Loucy (cell line): Measurements from ENCODE around the gene INTS6.

Experiments used
- H2AFZ ChIP-seq: fragments of 200-600 bp; sonication (generic); 2 replicates; pipeline ENCODE4 v1.6.0; 2016; ENCODE audit warnings: antibody characterized with exemption, mild to moderate bottlenecking, low read length, moderate library complexity
- H3F3A ChIP-seq: fragments of 200-600 bp; 2 replicates; pipeline ENCODE4 v1.6.0; 2016; ENCODE audit warnings: antibody characterized with exemption, low read depth, mild to moderate bottlenecking
- H3K27me3 ChIP-seq: fragments of 200-600 bp; sonication (generic); 2 replicates; pipeline ENCODE4 v1.6.1; 2014; ENCODE audit warnings: low read length, mild to moderate bottlenecking; ENCODE audit not compliant: insufficient read depth, poor library complexity, severe bottlenecking
- H3K36me3 ChIP-seq: fragments of 200-600 bp; sonication (generic); 2 replicates; pipeline ENCODE4 v1.6.1; 2016; ENCODE audit warnings: low read length; ENCODE audit not compliant: insufficient read depth
- H3K4me1 ChIP-seq: fragments of 200-600 bp; sonication (generic); 2 replicates; pipeline ENCODE4 v1.5.1; 2014; ENCODE audit warnings: low read length, mild to moderate bottlenecking; ENCODE audit not compliant: insufficient read depth, poor library complexity, severe bottlenecking
- H3K4me2 ChIP-seq: fragments of 200-600 bp; sonication (generic); 2 replicates; pipeline ENCODE4 v1.6.0; 2014; ENCODE audit warnings: antibody characterized with exemption, low read length, low read depth, mild to moderate bottlenecking; ENCODE audit not compliant: poor library complexity, severe bottlenecking
- H3K4me3 ChIP-seq: fragments of 200-600 bp; sonication (generic); 2 replicates; pipeline ENCODE4 v1.5.1; 2014; ENCODE audit warnings: low read length, mild to moderate bottlenecking, mixed read lengths; ENCODE audit not compliant: poor library complexity, severe bottlenecking
- H3K79me2 ChIP-seq: fragments of 200-600 bp; sonication (generic); 2 replicates; pipeline ENCODE4 v1.6.1; 2014; ENCODE audit warnings: low read length; ENCODE audit not compliant: insufficient read depth
- H3K9ac ChIP-seq: fragments of 200-600 bp; sonication (generic); 2 replicates; pipeline ENCODE4 v1.6.0; 2014; ENCODE audit warnings: mild to moderate bottlenecking, low read depth, low read length, moderate library complexity; ENCODE audit not compliant: poor library complexity, severe bottlenecking
- H3K9me2 ChIP-seq: fragments of 200-600 bp; sonication (generic); replicated peaks from 2 replicates; pipeline ENCODE4 v1.6.1; 2016; ENCODE audit warnings: low read depth, low read length, mixed read lengths
- H3K9me3 ChIP-seq: fragments of 200-600 bp; sonication (generic); 2 replicates; pipeline ENCODE4 v1.6.1; 2014; ENCODE audit warnings: mild to moderate bottlenecking, antibody characterized with exemption, low read length, low read depth; ENCODE audit not compliant: insufficient read depth
- H4K20me1 ChIP-seq: fragments of 200-600 bp; sonication (generic); 2 replicates; pipeline ENCODE4 v1.6.0; 2014; ENCODE audit warnings: antibody characterized with exemption, low read length, mild to moderate bottlenecking; ENCODE audit not compliant: insufficient read depth, poor library complexity, severe bottlenecking
- CTCF ChIP-seq: fragments of 200-600 bp; sonication (generic); conservative IDR thresholded peaks from 2 replicates; pipeline ENCODE4 v1.5.1; 2014; ENCODE audit warnings: mild to moderate bottlenecking, antibody characterized with exemption, low read length
- EZH2phosphoT487 ChIP-seq: fragments of 200-600 bp; IDR thresholded peaks from 2 replicates; pipeline ENCODE4 v1.6.1; 2018; ENCODE audit warnings: antibody characterized with exemption, mild to moderate bottlenecking, moderate library complexity, borderline replicate concordance

The INTS6 gene

DNA sequence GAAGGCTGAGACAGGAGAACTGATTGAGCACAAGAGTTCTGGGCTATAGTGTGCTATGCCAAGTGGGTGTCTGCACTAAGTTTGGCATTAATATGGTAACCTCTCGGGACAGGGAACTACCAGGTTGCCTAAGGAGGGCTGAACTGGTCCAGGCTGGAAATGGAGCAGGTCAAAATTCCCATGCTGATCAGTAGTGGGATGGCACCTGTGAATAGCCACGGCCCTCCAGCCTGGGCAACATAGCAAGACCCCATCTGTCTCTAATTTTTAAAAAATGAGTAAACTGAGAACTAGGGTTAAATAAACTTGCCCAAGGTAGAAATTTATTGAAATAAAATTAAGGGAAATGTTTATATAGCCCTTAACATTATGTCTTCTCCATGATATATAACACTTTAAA lies 17.0 kb upstream of the INTS6 start:
- Histone ChIP-seq H3K36me3 (no peaks in the 10 kb centered on the region), H3K27me3 (no peaks in the 10 kb centered on the region), H4K20me1 (no peaks in the 10 kb centered on the region), H3K4me1 (no peaks in the 10 kb centered on the region), H3F3A (no peaks in the 10 kb centered on the region), H3K9ac (no peak overlapping the region), H3K79me2 (no peaks in the 10 kb centered on the region), H3K4me2 (no peak overlapping the region), H3K4me3 (no peak overlapping the region), H2AFZ (no peak overlapping the region), H3K9me3 (no peaks in the 10 kb centered on the region), H3K9me2 (no peaks in the 10 kb centered on the region)
- TF ChIP-seq CTCF, result no peak
- TF ChIP-seq EZH2phosphoT487, result no peak

GRCh38 chr13:51467730-51468129 lies 14.9 kb upstream of the INTS6 start:
- Histone ChIP-seq H3K4me1 (no peaks in the 10 kb centered on the region), H3K9ac (no peak overlapping the region), H3K36me3 (no peaks in the 10 kb centered on the region), H3K4me2 (no peak overlapping the region), H3F3A (no peaks in the 10 kb centered on the region), H3K9me2 (no peaks in the 10 kb centered on the region), H2AFZ (no peak overlapping the region), H3K9me3 (no peaks in the 10 kb centered on the region), H3K79me2 (no peaks in the 10 kb centered on the region), H3K4me3 (no peak overlapping the region), H4K20me1 (no peaks in the 10 kb centered on the region), H3K27me3 (no peaks in the 10 kb centered on the region)
- no peak for TF ChIP-seq EZH2phosphoT487
- TF ChIP-seq CTCF, result no peak

- Histone ChIP-seq H3K4me2 (no peak overlapping the region), H2AFZ (no peak overlapping the region), H3K4me3 (no peak overlapping the region), H3K36me3 (no peaks in the 10 kb centered on the region), H3K9me3 (no peaks in the 10 kb centered on the region), H3K9ac (no peak overlapping the region), H3K79me2 (no peaks in the 10 kb centered on the region), H3F3A (no peaks in the 10 kb centered on the region), H3K9me2 (no peaks in the 10 kb centered on the region), H3K4me1 (no peaks in the 10 kb centered on the region), H4K20me1 (no peaks in the 10 kb centered on the region), H3K27me3 (no peaks in the 10 kb centered on the region)
- TF ChIP-seq EZH2phosphoT487, result no peak
- no peak for TF ChIP-seq CTCF
These were observed 12.3 kb upstream of the INTS6 start for GRCh38 chr13:51465124-51465523.
